HEK293 (cell line): ENCODE results near the gene LY6G6F.

Source experiments
- BCL11B ChIP-seq: fragments of 450-650 bp; formaldehyde crosslinking; IDR thresholded peaks from 2 replicates; pipeline ENCODE4 v1.5.1; 2016; ENCODE audit warnings: low read depth, missing biosample characterization, missing genetic modification characterization
- OVOL3 ChIP-seq: fragments of 450-650 bp; formaldehyde crosslinking; IDR thresholded peaks from 2 replicates; pipeline ENCODE4 v1.5.1; 2016; ENCODE audit warnings: missing biosample characterization, missing genetic modification characterization
- PRDM10 ChIP-seq: fragments of 450-650 bp; formaldehyde crosslinking; IDR thresholded peaks from 2 replicates; pipeline ENCODE4 v1.5.1; 2016; ENCODE audit warnings: missing biosample characterization, missing genetic modification characterization
- PRDM2 ChIP-seq: fragments of 450-650 bp; formaldehyde crosslinking; IDR thresholded peaks from 2 replicates; pipeline ENCODE4 v1.5.1; 2016; ENCODE audit warnings: missing biosample characterization, missing genetic modification characterization, borderline replicate concordance
- REPIN1 ChIP-seq: fragments of 450-650 bp; formaldehyde crosslinking; IDR thresholded peaks from 2 replicates; pipeline ENCODE4 v1.5.1; 2017; ENCODE audit warnings: missing biosample characterization, missing genetic modification characterization, low read depth
- ZBTB1 ChIP-seq: fragments of 450-650 bp; formaldehyde crosslinking; IDR thresholded peaks from 2 replicates; pipeline ENCODE4 v1.5.1; 2016; ENCODE audit warnings: missing biosample characterization, missing genetic modification characterization
- ZBTB11 ChIP-seq: fragments of 450-650 bp; formaldehyde crosslinking; conservative IDR thresholded peaks from 2 replicates; pipeline ENCODE4 v1.5.1; 2016; ENCODE audit warnings: low read depth, missing biosample characterization, missing genetic modification characterization
- ZNF155 ChIP-seq: fragments of 450-650 bp; formaldehyde crosslinking; IDR thresholded peaks from 2 replicates; pipeline ENCODE4 v1.5.1; 2016; ENCODE audit warnings: missing biosample characterization, missing genetic modification characterization
- ZNF169 ChIP-seq: fragments of 450-650 bp; formaldehyde crosslinking; IDR thresholded peaks from 2 replicates; pipeline ENCODE4 v1.5.1; 2016; ENCODE audit warnings: missing biosample characterization, missing genetic modification characterization
- ZNF26 ChIP-seq: fragments of 450-650 bp; formaldehyde crosslinking; IDR thresholded peaks from 2 replicates; pipeline ENCODE4 v1.5.1; 2016; ENCODE audit warnings: missing biosample characterization, missing genetic modification characterization
- ZNF404 ChIP-seq: fragments of 450-650 bp; formaldehyde crosslinking; IDR thresholded peaks from 2 replicates; pipeline ENCODE4 v1.5.1; 2017; ENCODE audit warnings: missing biosample characterization, missing genetic modification characterization
- ZNF488 ChIP-seq: fragments of 450-650 bp; formaldehyde crosslinking; IDR thresholded peaks from 2 replicates; pipeline ENCODE4 v1.5.1; 2016; ENCODE audit warnings: missing biosample characterization, missing genetic modification characterization
- ZNF600 ChIP-seq: fragments of 450-650 bp; formaldehyde crosslinking; IDR thresholded peaks from 2 replicates; pipeline ENCODE4 v1.5.1; 2016; ENCODE audit warnings: missing biosample characterization, missing genetic modification characterization
- ZNF610 ChIP-seq: fragments of 450-650 bp; formaldehyde crosslinking; IDR thresholded peaks from 2 replicates; pipeline ENCODE4 v1.5.1; 2016; ENCODE audit warnings: missing biosample characterization, missing genetic modification characterization, borderline replicate concordance
- ZNF621 ChIP-seq: fragments of 450-650 bp; formaldehyde crosslinking; IDR thresholded peaks from 2 replicates; pipeline ENCODE4 v1.5.1; 2017; ENCODE audit warnings: missing biosample characterization, missing genetic modification characterization
- ZNF664 ChIP-seq: fragments of 450-650 bp; formaldehyde crosslinking; IDR thresholded peaks from 2 replicates; pipeline ENCODE4 v1.5.1; 2016; ENCODE audit warnings: missing biosample characterization, missing genetic modification characterization
- ZNF747 ChIP-seq: fragments of 450-650 bp; formaldehyde crosslinking; IDR thresholded peaks from 2 replicates; pipeline ENCODE4 v1.5.1; 2016; ENCODE audit warnings: missing biosample characterization, missing genetic modification characterization
- ZNF76 ChIP-seq: fragments of 450-650 bp; formaldehyde crosslinking; IDR thresholded peaks from 2 replicates; pipeline ENCODE4; 2016; ENCODE audit warnings: low read depth, missing biosample characterization, missing genetic modification characterization, borderline replicate concordance
- ZNF830 ChIP-seq: fragments of 450-650 bp; IDR thresholded peaks from 2 replicates; pipeline ENCODE4 v1.5.0; 2018; ENCODE audit warnings: missing biosample characterization, missing genetic modification characterization, low read depth, mild to moderate bottlenecking, moderate library complexity
- ZNF837 ChIP-seq: fragments of 450-650 bp; formaldehyde crosslinking; IDR thresholded peaks from 2 replicates; pipeline ENCODE4 v1.5.1; 2016; ENCODE audit warnings: missing biosample characterization, missing genetic modification characterization
- ZSCAN18 ChIP-seq: fragments of 450-650 bp; formaldehyde crosslinking; IDR thresholded peaks from 2 replicates; pipeline ENCODE4 v1.5.1; 2016; ENCODE audit warnings: missing biosample characterization, missing genetic modification characterization

LY6G6F gene

GRCh38 chr6:31664790-31665500 is 41.7 kb upstream of the LY6G6F start, which contains the start of gene GPANK1 (continued):
- TF ChIP-seq BCL11B (tag by site-specific recombination) (no peak), ZNF155 (no peak), ZNF600 (no peak), ZNF747 (tag by site-specific recombination) (no peak), ZNF837 (tag by site-specific recombination) (no peak), ZNF169 (no peak), ZBTB1 (tag by site-specific recombination) (no peak), ZNF26 (tag by site-specific recombination) (no peak), ZNF488 (tag by site-specific recombination) (no peak), REPIN1 (tag by site-specific recombination) (no peak), ZNF621 (tag by site-specific recombination) (no peak), ZNF404 (tag by site-specific recombination) (no peak), ZNF610 (tag by site-specific recombination) (0 out of 2 replicates have a peak, but pooled peaks have one; percentile 30), PRDM10 (tag by site-specific recombination) (peak; percentile 49; the same call in 1 of the 2 replicates), ZNF76 (tag by site-specific recombination) (peak; percentile 89; the same call in 1 of the 2 replicates), ZSCAN18 (tag by site-specific recombination) (no peak), ZBTB11 (tag by site-specific recombination) (no peak), PRDM2 (no peak), OVOL3 (tag by site-specific recombination) (no peak), ZNF830 (tag by site-specific recombination) (no peak), ZNF664 (tag by site-specific recombination) (no peak)
